ENCODE measurements around the gene PSAP.

PSAP gene

DNA sequence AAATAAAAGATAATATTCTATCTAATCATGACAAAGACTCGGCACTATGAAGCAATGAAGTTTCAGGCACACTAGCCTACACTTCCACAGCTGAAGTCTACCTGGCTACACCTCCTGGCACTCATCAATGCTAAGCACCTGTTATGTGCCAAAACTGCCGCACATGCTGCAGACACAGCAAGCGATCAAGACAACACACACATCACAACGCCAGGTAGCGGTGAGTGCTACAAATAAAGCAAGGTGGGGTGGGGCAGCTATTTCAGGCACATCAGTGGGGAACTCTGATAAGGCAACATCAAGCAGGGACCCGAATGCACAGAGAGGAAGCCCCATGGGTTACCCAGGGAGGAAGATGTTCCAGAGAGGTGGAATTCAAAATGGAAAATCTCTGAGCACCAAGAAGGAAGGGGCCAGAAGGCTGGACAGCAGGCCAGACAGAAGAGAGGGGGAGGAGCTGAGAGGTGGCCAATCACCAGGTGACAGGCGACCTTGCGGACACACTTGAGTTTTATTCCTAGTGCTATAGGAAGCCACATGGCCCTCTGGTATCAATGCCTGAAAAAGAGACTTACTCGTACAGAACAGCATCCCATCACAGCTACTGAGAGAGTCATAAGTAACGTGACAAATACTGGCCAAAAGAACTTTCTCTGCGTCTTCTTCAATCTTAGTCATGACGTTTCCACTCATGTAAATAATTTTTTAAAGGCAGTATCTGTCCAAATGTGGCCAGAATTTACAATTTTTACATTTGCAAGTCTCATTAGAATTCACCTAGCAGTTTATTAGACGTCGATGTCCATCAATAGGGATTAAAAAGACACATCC, 8.0 kb downstream of the PSAP start:
- no peak for DNase-seq (ENCODE audit: low spot score)
- in situ Hi-C loops (cut with MboI; ENCODE audit: low pct_unique_long_range_greater_than_20kb, low sequenced_read_pairs, unreplicated experiment), result no loop called here
- TF ChIP-seq, protein P1, sequence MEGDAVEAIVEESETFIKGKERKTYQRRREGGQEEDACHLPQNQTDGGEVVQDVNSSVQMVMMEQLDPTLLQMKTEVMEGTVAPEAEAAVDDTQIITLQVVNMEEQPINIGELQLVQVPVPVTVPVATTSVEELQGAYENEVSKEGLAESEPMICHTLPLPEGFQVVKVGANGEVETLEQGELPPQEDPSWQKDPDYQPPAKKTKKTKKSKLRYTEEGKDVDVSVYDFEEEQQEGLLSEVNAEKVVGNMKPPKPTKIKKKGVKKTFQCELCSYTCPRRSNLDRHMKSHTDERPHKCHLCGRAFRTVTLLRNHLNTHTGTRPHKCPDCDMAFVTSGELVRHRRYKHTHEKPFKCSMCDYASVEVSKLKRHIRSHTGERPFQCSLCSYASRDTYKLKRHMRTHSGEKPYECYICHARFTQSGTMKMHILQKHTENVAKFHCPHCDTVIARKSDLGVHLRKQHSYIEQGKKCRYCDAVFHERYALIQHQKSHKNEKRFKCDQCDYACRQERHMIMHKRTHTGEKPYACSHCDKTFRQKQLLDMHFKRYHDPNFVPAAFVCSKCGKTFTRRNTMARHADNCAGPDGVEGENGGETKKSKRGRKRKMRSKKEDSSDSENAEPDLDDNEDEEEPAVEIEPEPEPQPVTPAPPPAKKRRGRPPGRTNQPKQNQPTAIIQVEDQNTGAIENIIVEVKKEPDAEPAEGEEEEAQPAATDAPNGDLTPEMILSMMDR (IDR thresholded peaks at IDR 0.05; ENCODE audit: extremely low read depth, insufficient read depth, missing control alignments), result no peak

DNA sequence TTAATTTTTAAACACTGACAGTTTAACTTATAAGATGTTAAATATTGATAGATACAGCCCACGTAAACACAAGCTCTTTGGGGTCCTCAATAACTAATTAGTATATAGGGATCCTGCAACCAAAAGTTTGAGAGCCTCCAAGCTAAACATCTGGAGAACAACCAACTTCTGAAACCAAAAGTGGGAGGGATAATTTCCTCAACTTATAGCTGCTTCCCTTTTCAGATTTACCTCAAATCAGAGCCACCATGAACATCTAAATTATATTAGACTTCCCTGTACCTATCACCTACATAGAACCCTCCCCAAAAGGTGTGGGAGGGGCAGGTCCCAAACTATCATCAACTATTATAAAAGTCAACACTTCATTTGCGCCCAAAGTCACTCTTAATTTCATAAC, 8.6 kb downstream of the PSAP start:
- TF ChIP-seq, protein P1 (IDR thresholded peaks at IDR 0.05; ENCODE audit: extremely low read depth, insufficient read depth, missing control alignments), result no peak
- DNase-seq (ENCODE audit: low spot score), result no peak
- in situ Hi-C loops (cut with MboI; ENCODE audit: low pct_unique_long_range_greater_than_20kb, low sequenced_read_pairs, unreplicated experiment), result no loop called here

DNA sequence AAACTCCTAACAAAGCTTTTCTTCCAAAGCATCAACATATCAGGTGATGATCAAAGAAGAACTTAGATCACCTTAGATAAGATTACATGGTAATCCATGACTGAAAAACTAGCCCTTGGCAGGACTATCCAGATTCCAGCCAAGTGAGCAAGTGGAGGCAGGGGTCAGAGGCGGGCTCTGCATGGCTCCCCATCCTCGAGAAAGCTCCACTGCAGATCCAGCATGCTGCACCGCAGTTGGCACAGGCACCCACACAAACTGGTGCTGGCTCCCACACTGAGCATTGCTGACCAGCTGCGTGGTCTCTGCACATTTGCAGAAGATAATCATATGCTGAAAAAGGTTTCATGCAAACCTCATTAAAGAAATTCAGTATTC, 10.1 kb downstream of the PSAP start:
- TF ChIP-seq, protein P1 (IDR thresholded peaks at IDR 0.05; ENCODE audit: extremely low read depth, insufficient read depth, missing control alignments), result no peak
- DNase-seq (ENCODE audit: low spot score), result no peak
- in situ Hi-C loops (cut with MboI; ENCODE audit: low pct_unique_long_range_greater_than_20kb, low sequenced_read_pairs, unreplicated experiment), result no loop called here

DNA sequence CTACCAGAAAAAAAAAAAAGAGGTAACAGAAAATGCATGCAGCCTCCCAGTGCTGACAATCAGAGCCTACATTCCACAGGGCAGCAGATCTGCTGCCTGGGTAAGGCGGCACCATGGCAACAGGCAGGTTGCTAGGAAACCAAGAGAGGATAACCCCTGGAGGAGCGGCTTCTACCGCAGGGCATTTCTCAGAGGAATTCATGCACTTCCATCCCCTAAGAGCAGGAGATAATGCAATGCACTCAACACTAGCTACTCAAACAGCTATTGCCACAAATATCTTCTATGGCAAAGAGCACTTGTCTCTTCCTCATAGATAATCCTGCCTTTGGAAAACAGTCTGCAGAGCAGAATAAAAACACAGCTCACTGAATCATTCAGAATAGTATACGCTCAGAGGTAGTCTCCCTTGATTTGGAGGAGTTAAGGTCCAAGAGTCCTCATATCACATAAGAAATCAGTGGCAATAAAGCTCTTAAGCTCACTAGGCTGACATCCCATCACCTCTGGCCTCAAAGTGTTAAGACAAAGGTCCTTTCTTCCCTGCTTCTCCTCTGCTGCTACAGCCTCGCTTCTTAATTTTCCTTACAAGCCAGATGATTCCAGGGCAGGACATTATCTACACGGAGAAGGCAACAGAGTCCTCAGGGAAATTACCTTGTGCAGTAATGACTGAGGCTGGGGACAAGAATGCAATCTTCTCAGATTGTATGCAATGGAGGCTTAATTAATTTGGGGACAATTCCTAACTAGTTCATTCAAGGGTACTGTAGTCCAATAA, 10.7 kb downstream of the PSAP start:
- in situ Hi-C loops (cut with MboI; ENCODE audit: low pct_unique_long_range_greater_than_20kb, low sequenced_read_pairs, unreplicated experiment), result no loop called here
- TF ChIP-seq, protein P1 (IDR thresholded peaks at IDR 0.05; ENCODE audit: extremely low read depth, insufficient read depth, missing control alignments), result no peak

DNA sequence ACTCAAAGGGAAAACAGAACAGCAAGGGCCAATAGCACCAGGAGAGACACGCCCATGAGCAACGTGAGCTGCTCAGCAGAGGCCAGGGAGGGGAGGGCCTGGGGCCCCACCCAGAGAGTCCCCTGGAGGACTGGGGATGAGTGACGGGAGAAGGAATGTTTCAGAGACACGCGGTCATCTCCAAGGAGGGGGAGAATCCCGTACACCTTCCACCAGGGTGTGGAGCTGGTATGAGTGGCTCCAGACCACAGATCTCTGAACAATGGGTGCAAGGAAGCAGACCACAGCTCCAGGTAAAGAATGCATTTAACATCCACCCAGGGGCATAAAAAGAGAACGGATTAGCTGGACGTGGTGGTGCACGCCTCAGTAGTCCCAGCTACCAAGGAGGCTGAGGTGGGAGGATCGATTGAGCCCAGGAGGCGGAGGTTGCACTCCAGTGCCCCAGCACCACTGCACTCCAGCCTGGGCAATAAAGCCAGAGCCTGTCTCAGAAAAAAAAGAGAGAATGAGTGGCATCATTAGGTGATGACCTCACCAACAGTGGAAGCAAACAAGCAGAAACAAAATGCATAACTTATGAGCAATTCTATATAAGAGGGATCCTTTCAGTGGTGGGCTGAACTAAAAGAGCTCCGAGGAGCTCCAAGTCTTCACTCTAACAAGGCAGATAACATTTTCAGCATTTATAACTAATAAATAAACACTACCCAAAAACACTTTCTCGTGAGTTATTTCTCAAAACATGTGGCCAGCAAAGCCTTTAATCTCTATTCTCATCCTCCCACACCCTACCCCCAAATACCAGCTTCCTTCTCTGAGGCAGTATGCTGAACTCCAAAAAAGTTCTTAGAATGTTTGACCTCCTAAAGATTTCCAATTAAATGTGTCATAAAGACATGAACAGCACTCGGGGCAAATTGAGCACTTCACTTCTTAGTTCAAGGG, 12.5 kb downstream of the PSAP start:
- in situ Hi-C loops (cut with MboI; ENCODE audit: low pct_unique_long_range_greater_than_20kb, low sequenced_read_pairs, unreplicated experiment), result loop anchor here (10.0 kb wide), 1 partner anchor 46 kb away; no protein-coding TSS in a partner anchor
- no peak for DNase-seq (ENCODE audit: low spot score)
- TF ChIP-seq, protein P1 (IDR thresholded peaks at IDR 0.05; ENCODE audit: extremely low read depth, insufficient read depth, missing control alignments), result no peak

More for the DNA sequence above, 10.7 kb downstream of the PSAP start:
- DNase-seq (ENCODE audit: low spot score), result no peak

Data from GM13977 (cell line).